ENCODE results near the gene ZSCAN10.

GRCh38 chr16:3144321-3144983 lies 45.4 kb upstream of the ZSCAN10 start:
- TF ChIP-seq CTCF (optimal IDR thresholded peaks at IDR 0.05 in 1 of 3, IDR thresholded peaks at IDR 0.05 in 1 of 3, conservative IDR thresholded peaks at IDR 0.05 in 1 of 3; ENCODE audit: extremely low read depth in 1 of 3, insufficient read depth in 2 of 3, low read length in 3 of 3) = no peak
- no peak for TF ChIP-seq EZH2 (IDR thresholded peaks at IDR 0.05; ENCODE audit: low read length)

Measured in keratinocyte (primary cell).